Gastroesophageal sphincter (tissue), 3 donors: Measurements from ENCODE around the gene ADAMTS19.

Source experiments
- POLR2A ChIP-seq, 2 donors: fragments of 450-650 bp; IDR thresholded peaks; one replicate each; pipeline ENCODE4 v1.6.1; 2017; ENCODE audit warnings: antibody characterized with exemption in 2 of 2, mild to moderate bottlenecking in 2 of 2, moderate library complexity in 1 of 2
- POLR2AphosphoS5 ChIP-seq: sonication (generic); formaldehyde crosslinking; IDR thresholded peaks from one replicate; pipeline ENCODE4 v1.6.1; 2017; ENCODE audit warnings: antibody characterized with exemption
- TF ChIP-seq, protein P1 (sequence below), 4 experiments: fragments of 200-600 bp in 2 of 4; fragments of 450-650 bp in 2 of 4; sonication (generic) in 1 of 4; IDR thresholded peaks; one replicate each; pipeline ENCODE4 v1.5.1; 2017 to 2019; ENCODE audit warnings: antibody characterized with exemption in 4 of 4, mild to moderate bottlenecking in 2 of 4, moderate library complexity in 2 of 4

- TF ChIP-seq POLR2AphosphoS5: no peak
- TF ChIP-seq, protein P1, sequence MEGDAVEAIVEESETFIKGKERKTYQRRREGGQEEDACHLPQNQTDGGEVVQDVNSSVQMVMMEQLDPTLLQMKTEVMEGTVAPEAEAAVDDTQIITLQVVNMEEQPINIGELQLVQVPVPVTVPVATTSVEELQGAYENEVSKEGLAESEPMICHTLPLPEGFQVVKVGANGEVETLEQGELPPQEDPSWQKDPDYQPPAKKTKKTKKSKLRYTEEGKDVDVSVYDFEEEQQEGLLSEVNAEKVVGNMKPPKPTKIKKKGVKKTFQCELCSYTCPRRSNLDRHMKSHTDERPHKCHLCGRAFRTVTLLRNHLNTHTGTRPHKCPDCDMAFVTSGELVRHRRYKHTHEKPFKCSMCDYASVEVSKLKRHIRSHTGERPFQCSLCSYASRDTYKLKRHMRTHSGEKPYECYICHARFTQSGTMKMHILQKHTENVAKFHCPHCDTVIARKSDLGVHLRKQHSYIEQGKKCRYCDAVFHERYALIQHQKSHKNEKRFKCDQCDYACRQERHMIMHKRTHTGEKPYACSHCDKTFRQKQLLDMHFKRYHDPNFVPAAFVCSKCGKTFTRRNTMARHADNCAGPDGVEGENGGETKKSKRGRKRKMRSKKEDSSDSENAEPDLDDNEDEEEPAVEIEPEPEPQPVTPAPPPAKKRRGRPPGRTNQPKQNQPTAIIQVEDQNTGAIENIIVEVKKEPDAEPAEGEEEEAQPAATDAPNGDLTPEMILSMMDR (IDR thresholded peaks at IDR 0.05): no peak
- no peak for TF ChIP-seq POLR2A (IDR thresholded peaks at IDR 0.05)
These were observed 171.9 kb downstream of the ADAMTS19 start for GRCh38 chr5:129631961-129632360.
